Subcutaneous preadipocyte (primary cell): Measurements from ENCODE around the gene SH2D6. TPM values are rescaled to one million over a fixed set of nuclear protein-coding genes. Genes with fewer than 3 reads are reported as not detected.

Experiments
- small RNA-seq: library from RNA; depleted of rRNA; stranded (forward); fragments of <200 nt; gene quantifications from one replicate; pipeline ENCODE3, GENCODE V24; 2012
- total RNA-seq: library from RNA; depleted of rRNA; stranded (reverse); fragments of >200 nt; gene quantifications from 2 replicates; pipeline ENCODE4 v1.2.3, GENCODE V29; 2012

Gene SH2D6
- total RNA-seq = under 0.01 TPM in 1 of 2 replicates, not detected in the other

DNA sequence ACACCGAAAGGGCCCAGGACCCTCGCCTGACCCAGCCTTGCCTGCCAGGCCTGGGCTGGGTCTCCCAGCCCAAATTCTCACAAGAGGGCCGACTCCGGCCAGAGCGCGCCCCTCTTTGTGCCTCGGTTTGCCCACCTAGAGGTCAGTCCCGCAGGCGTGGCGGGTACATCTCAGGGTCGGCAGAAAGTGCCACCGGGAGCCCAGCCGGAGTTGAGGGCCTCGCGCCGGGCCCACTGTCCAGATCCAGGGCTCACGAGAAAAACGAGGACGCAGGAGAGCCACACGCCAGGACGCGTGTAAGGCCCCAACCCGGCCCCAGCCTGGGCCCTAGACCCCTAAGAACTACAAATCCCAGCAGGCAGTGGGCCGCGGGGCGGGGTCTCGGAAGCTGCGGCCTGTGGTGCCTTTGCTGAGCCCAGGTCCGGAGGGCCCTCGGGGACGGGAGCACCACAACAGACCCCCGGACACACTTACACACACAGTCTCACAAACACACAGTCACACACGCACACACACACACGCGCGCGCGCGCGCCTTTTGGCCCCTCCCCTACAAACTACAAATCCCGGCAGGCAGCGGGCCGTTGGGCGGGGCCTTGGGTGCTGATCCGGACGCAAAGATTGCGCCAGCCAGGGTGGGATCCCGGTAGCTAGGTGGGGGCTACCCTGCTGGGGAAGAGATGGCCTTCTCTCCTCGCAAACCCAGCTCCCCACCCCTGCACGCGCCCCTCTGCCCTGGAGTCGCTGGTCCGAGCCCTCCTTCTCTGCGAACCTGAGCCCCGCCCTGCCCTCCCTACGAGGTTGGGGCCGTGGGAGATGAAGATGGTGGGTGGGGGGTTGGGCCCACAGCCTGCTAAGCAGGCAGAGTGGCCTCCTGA is at the start of gene SH2D6:
TSS of gene SH2D6 (plus strand) at position 583 of the 877 bp plus-strand sequence. CDS start 10,752 bp downstream, outside the sequence.

DNA sequence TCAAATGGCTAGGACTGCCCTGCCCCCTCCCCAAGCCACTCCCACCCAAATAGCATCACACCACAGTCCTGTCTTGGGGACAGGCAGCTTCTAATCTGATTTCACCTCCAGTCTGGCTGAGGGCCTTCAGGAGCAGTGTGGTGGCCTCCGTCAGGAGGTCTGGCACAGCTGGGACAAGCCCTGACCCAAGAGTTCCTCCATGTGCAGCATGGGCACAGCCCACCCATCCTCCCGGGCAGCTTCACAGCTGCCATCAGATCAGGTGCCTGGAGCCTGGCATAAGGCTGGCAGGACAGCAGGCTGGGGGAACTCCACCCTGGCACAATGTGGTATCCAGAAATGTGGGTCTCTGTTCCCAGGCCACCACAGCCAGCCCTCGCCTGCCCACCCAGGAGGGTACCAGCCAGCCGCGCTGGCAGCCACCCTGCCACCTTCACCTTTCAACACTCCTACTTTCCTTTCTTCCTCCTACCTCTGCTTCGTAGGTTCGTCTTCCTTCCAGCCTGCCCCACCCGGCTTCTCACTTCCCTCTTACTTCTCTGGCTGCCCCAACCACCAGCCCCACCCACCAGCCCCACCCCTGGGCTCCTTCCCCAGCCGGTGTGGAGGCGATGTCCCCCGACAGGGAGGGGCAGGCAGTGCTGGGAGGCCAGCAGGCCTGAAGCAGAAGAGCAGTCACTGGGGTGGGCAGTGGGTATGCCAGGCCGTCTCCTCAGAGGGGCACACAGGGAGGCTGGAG is 8.5 kb upstream of the SH2D6 start, which contains the start of gene CAPG:
TSS of gene CAPG (minus strand) at position 522 of the 739 bp plus-strand sequence. CDS start 8,221 bp downstream, outside the sequence.

Small RNAs within 50 kb of the gene (small RNA-seq; reads per million reads assigned to genes)
- not detected for gene AC062037.2
- not detected for gene RF00019
- gene RN7SL251P = not detected

Other genes starting within 250 kb of the SH2D6 start
- 72.8 and 78.6 TPM in 2 replicates for gene TGOLN2, start 90.7 kb upstream of the SH2D6 start, total RNA-seq
- gene RETSAT, start 64.2 kb upstream of the SH2D6 start, total RNA-seq = 41.5 and 45.5 TPM in 2 replicates
- gene ELMOD3, start 63.9 kb upstream of the SH2D6 start, total RNA-seq = 12.5 and 15.6 TPM in 2 replicates
- 86.2 and 140 TPM in 2 replicates for gene CAPG, start 8.3 kb upstream of the SH2D6 start, total RNA-seq
- gene MAT2A, start 120.5 kb downstream of the SH2D6 start, total RNA-seq = 127 and 158 TPM in 2 replicates
- 24.6 and 38.5 TPM in 2 replicates for gene GGCX, start 142.8 kb downstream of the SH2D6 start, total RNA-seq
- 0.59 TPM in 1 of 2 replicates, not detected in the other for gene VAMP8, start 158.9 kb downstream of the SH2D6 start, total RNA-seq
- gene VAMP5, start 165.7 kb downstream of the SH2D6 start, total RNA-seq = 16.2 and 25.0 TPM in 2 replicates
- 105 and 194 TPM in 2 replicates for gene RNF181, start 177.0 kb downstream of the SH2D6 start, total RNA-seq
- 8.6 and 9.6 TPM in 2 replicates for gene TMEM150A, start 184.0 kb downstream of the SH2D6 start, total RNA-seq
- gene C2orf68, start 193.4 kb downstream of the SH2D6 start, total RNA-seq = 10.7 and 17.2 TPM in 2 replicates
- 39.7 and 46.7 TPM in 2 replicates for gene USP39, start 197.5 kb downstream of the SH2D6 start, total RNA-seq
- gene SFTPB, start 249.5 kb downstream of the SH2D6 start, total RNA-seq = not detected in 2 replicates